ENCODE results near the gene HSD17B7. TPM values are rescaled to one million over a fixed set of nuclear protein-coding genes. Genes with fewer than 3 reads are reported as not detected.

The HSD17B7 gene
- total and polyA plus RNA-seq, 8 donors, result 4.1 to 14.2 (median 6.8) TPM

GRCh38 chr1:162753998-162754585 is 36.4 kb upstream of the HSD17B7 start:
- Histone ChIP-seq H3K36me3 (no peaks in the 10 kb centered on the region), H3K9me3 (no peaks in the 10 kb centered on the region), H3K4me1 (no peaks in the 10 kb centered on the region), H3K4me3 (no peak overlapping the region), H3K27ac (no peak overlapping the region), H3K27me3 (no peaks in the 10 kb centered on the region)
- intact Hi-C loops (cut with DNase I), result no loop called here
- ATAC-seq (no peak), FAIRE-seq (no peak), DNase-seq (no peak)
- 89% methylated on average over 1 of the region's 1 CpG for WGBS, 2 donors
- no peak for TF ChIP-seq CTCF (IDR thresholded peaks at IDR 0.05)

GRCh38 chr1:162755306-162755705 is 35.2 kb upstream of the HSD17B7 start:
- no peak for FAIRE-seq
- intact Hi-C loops (cut with DNase I), result no loop called here

GRCh38 chr1:162756523-162756922 is 34.0 kb upstream of the HSD17B7 start:
- no peak overlapping the region for H3K27ac ChIP-seq
- no peaks in the 10 kb centered on the region for H3K36me3 ChIP-seq
- no peak for TF ChIP-seq CTCF (IDR thresholded peaks at IDR 0.05)
- no peak for FAIRE-seq
- DNase-seq, result no peak
- WGBS, 2 donors, result 73 to 81% methylated on average over 5 of the region's 5 CpGs
- H3K9me3 ChIP-seq, result no peaks in the 10 kb centered on the region
- intact Hi-C loops (cut with DNase I), result no loop called here
- no peaks in the 10 kb centered on the region for H3K4me1 ChIP-seq
- H3K27me3 ChIP-seq, result no peaks in the 10 kb centered on the region
- no peak overlapping the region for H3K4me3 ChIP-seq
- peak in 1 of 4 donors; percentile 42 for ATAC-seq

More at GRCh38 chr1:162755306-162755705, 35.2 kb upstream of the HSD17B7 start:
- H3K4me1 ChIP-seq, result no peaks in the 10 kb centered on the region
- DNase-seq (no peak), ATAC-seq (no peak)
- H3K27ac ChIP-seq, result no peak overlapping the region
- no peaks in the 10 kb centered on the region for H3K36me3 ChIP-seq
- no peaks in the 10 kb centered on the region for H3K9me3 ChIP-seq
- H3K4me3 ChIP-seq, result no peak overlapping the region
- no peaks in the 10 kb centered on the region for H3K27me3 ChIP-seq
- TF ChIP-seq CTCF (IDR thresholded peaks at IDR 0.05), result no peak
- 90 to 96% methylated on average over 3 of the region's 3 CpGs for WGBS, 2 donors

- WGBS, 2 donors, result 25 to 30% methylated on average over 1 of the region's 1 CpG
- no peaks in the 10 kb centered on the region for H3K9me3 ChIP-seq
- no peak for FAIRE-seq
- H3K27ac ChIP-seq, result no peak overlapping the region
- DNase-seq, result no peak
- no peaks in the 10 kb centered on the region for H3K4me1 ChIP-seq
- no peak for TF ChIP-seq CTCF (IDR thresholded peaks at IDR 0.05)
- no peak overlapping the region for H3K4me3 ChIP-seq
- ATAC-seq, result no peak
- no peaks in the 10 kb centered on the region for H3K27me3 ChIP-seq
- intact Hi-C loops (cut with DNase I), result no loop called here
- H3K36me3 ChIP-seq, result no peaks in the 10 kb centered on the region
Observed at GRCh38 chr1:162757476-162757875, 33.0 kb upstream of the HSD17B7 start.

- no peak overlapping the region for H3K27ac ChIP-seq
- no peak overlapping the region for H3K4me3 ChIP-seq
- H3K9me3 ChIP-seq, result no peaks in the 10 kb centered on the region
- no peaks in the 10 kb centered on the region for H3K4me1 ChIP-seq
- TF ChIP-seq CTCF (IDR thresholded peaks at IDR 0.05), result no peak
- no peak for DNase-seq
- WGBS, 2 donors, result 79 to 81% methylated on average over 1 of the region's 1 CpG
- ATAC-seq, result no peak
- no peaks in the 10 kb centered on the region for H3K36me3 ChIP-seq
- no peaks in the 10 kb centered on the region for H3K27me3 ChIP-seq
- no peak for FAIRE-seq
- intact Hi-C loops (cut with DNase I), result no loop called here
Observed at GRCh38 chr1:162765788-162766187, 24.7 kb upstream of the HSD17B7 start.
